A673 (cell line): ENCODE data around the gene LRP1B. TPM values are rescaled to one million over a fixed set of nuclear protein-coding genes. Genes with fewer than 3 reads are reported as not detected.

ENCODE experiments used
- BruUV-seq: library from RNA; stranded (reverse); fragments of 400-500 nt; replicated peaks from 2 replicates; lab custom pipeline; 2021; lab: Mats Ljungman, UMichigan
- CTCF ChIA-PET: fragments of 300-600 bp; sonication (Branson Sonifier 250); formaldehyde crosslinking; loops from one replicate; lab custom pipeline; 2022; ENCODE audit warnings: antibody characterized with exemption; lab: Charles Lee
- POLR2A ChIA-PET: fragments of 300-600 bp; sonication (Branson Sonifier 250); formaldehyde crosslinking; loops from one replicate; lab custom pipeline; 2022; ENCODE audit warnings: antibody characterized with exemption; ENCODE audit not compliant: low non-redundant PET; lab: Charles Lee
- DNase-seq: peaks from one replicate; pipeline ENCODE4 v3.0.0-alpha.2; 2015; ENCODE audit warnings: low spot score
- H3K27ac ChIP-seq: fragments of 200-600 bp; sonication (generic); 2 replicates; pipeline ENCODE4 v1.5.1; 2016; ENCODE audit warnings: mixed run types, low read depth, mild to moderate bottlenecking, mixed read lengths, antibody characterized with exemption, low read length; ENCODE audit not compliant: poor library complexity, severe bottlenecking
- H3K27me3 ChIP-seq: fragments of 200-600 bp; sonication (generic); replicated peaks from 2 replicates; pipeline ENCODE4 v1.6.1; 2017; ENCODE audit warnings: mixed run types, low read depth, mild to moderate bottlenecking, mixed read lengths, antibody characterized with exemption, low read length; ENCODE audit not compliant: insufficient read depth, poor library complexity
- H3K36me3 ChIP-seq: fragments of 200-600 bp; sonication (generic); 2 replicates; pipeline ENCODE4 v1.6.1; 2016; ENCODE audit warnings: mixed run types, mild to moderate bottlenecking, mixed read lengths, antibody characterized with exemption, low read length; ENCODE audit not compliant: insufficient read depth, poor library complexity, severe bottlenecking
- H3K4me1 ChIP-seq: fragments of 200-600 bp; sonication (generic); 2 replicates; pipeline ENCODE4 v1.6.1; 2017; ENCODE audit warnings: mixed run types, mild to moderate bottlenecking, mixed read lengths, antibody characterized with exemption, low read length; ENCODE audit not compliant: insufficient read depth, poor library complexity, severe bottlenecking
- H3K4me3 ChIP-seq: fragments of 200-600 bp; sonication (generic); 2 replicates; pipeline ENCODE4 v1.5.1; 2016; ENCODE audit warnings: low read depth, mixed run types, mild to moderate bottlenecking, mixed read lengths, low read length; ENCODE audit not compliant: poor library complexity, severe bottlenecking
- H3K9me3 ChIP-seq: fragments of 200-600 bp; sonication (generic); 2 replicates; pipeline ENCODE4 v1.6.1; 2016; ENCODE audit warnings: mixed run types, low read depth, mild to moderate bottlenecking, mixed read lengths, antibody characterized with exemption, low read length; ENCODE audit not compliant: poor library complexity, severe bottlenecking
- EZH2 ChIP-seq: fragments of 200-600 bp; sonication (generic); IDR thresholded peaks from 2 replicates; pipeline ENCODE4 v1.6.1; 2017; ENCODE audit warnings: borderline replicate concordance, low read depth, mild to moderate bottlenecking, mixed read lengths, antibody characterized with exemption, low read length; ENCODE audit not compliant: poor library complexity, severe bottlenecking
- intact Hi-C: fragments of 100-400 bp; cut with micrococcal nuclease; formaldehyde crosslinking; loops from one replicate; pipeline ENCODE4 v1.10.0; 2022; ENCODE audit not compliant: unreplicated experiment
- total RNA-seq: library from RNA; stranded (reverse); gene quantifications from 2 replicates; pipeline ENCODE4 v1.2.3, GENCODE V29; 2021
- TF ChIP-seq, protein P1 (sequence below): fragments of 300-800, 200-600 bp; sonication (generic); conservative IDR thresholded peaks from 2 replicates; pipeline ENCODE4 v1.5.1; 2017; ENCODE audit warnings: low read depth, mild to moderate bottlenecking, antibody characterized with exemption, low read length, moderate library complexity, mixed read lengths

The LRP1B gene
- total RNA-seq, 1 experiment from 2014 or later, result 9.9 TPM

DNA sequence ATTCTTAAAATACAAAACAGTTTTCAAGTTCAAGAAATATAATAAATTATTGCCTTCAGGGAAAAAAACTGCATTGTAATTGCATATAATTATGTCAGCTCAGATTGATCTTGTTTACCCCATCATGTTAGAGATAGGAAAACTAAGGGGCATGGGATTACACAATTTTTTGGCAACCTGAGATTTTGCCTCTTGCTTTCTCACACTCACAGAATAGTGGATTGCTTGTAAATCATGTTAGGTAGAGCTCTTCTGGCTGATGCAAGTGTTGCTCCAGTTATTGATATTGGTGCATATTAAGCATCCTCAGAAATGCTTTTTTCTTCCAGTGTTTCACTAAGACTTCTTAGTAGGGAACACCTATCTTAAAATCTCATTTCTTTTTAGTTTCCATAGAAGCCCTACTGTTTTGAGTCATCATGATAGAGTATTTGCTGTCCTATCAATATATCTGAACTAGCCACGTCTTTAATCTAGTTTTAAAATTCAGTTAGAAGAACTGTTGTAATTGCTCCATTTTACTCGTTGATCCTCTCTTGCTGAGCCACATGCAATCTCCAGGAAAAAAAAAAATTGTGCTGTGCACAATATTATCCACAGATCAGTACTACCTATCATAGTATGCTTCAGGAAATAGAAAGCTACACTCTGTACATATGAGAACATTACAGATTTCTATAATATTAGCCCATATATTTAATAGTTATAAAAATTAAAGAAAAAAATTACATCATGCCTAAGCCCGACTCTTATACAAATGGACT, 393.1 kb downstream of the LRP1B start:
- ChIA-PET CTCF (no interaction called here), POLR2A (no interaction called here)
- DNase-seq, result no peak
- H3K36me3 ChIP-seq, result no peaks in the 10 kb centered on the region
- no peaks in the 10 kb centered on the region for H3K9me3 ChIP-seq
- intact Hi-C loops, result no loop called here
- no TSS peak for BruUV-seq
- H3K27ac ChIP-seq, result no peak overlapping the region
- H3K4me1 ChIP-seq, result no peaks in the 10 kb centered on the region
- no peaks in the 10 kb centered on the region for H3K27me3 ChIP-seq
- TF ChIP-seq, protein P1, sequence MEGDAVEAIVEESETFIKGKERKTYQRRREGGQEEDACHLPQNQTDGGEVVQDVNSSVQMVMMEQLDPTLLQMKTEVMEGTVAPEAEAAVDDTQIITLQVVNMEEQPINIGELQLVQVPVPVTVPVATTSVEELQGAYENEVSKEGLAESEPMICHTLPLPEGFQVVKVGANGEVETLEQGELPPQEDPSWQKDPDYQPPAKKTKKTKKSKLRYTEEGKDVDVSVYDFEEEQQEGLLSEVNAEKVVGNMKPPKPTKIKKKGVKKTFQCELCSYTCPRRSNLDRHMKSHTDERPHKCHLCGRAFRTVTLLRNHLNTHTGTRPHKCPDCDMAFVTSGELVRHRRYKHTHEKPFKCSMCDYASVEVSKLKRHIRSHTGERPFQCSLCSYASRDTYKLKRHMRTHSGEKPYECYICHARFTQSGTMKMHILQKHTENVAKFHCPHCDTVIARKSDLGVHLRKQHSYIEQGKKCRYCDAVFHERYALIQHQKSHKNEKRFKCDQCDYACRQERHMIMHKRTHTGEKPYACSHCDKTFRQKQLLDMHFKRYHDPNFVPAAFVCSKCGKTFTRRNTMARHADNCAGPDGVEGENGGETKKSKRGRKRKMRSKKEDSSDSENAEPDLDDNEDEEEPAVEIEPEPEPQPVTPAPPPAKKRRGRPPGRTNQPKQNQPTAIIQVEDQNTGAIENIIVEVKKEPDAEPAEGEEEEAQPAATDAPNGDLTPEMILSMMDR, result no peak
- no peak for TF ChIP-seq EZH2
- H3K4me3 ChIP-seq, result no peak overlapping the region

- no peak for TF ChIP-seq EZH2
- TF ChIP-seq, protein P1, result no peak
- ChIA-PET POLR2A (no interaction called here), CTCF (no interaction called here)
- no TSS peak for BruUV-seq
- no peak overlapping the region for H3K4me3 ChIP-seq
- DNase-seq, result no peak
- no peaks in the 10 kb centered on the region for H3K4me1 ChIP-seq
- intact Hi-C loops, result no loop called here
- H3K27me3 ChIP-seq, result no peaks in the 10 kb centered on the region
- no peaks in the 10 kb centered on the region for H3K36me3 ChIP-seq
- no peak overlapping the region for H3K27ac ChIP-seq
- no peaks in the 10 kb centered on the region for H3K9me3 ChIP-seq
Measured at GRCh38 chr2:141736466-141736865, 394.4 kb downstream of the LRP1B start.

GRCh38 chr2:141728886-141729285, 401.9 kb downstream of the LRP1B start:
- ChIA-PET CTCF (no interaction called here), POLR2A (no interaction called here)
- BruUV-seq, result no TSS peak
- no peak overlapping the region for H3K4me3 ChIP-seq
- no peaks in the 10 kb centered on the region for H3K27me3 ChIP-seq
- TF ChIP-seq, protein P1, result no peak
- no peak for TF ChIP-seq EZH2
- DNase-seq, result no peak
- H3K27ac ChIP-seq, result no peak overlapping the region
- intact Hi-C loops, result no loop called here
- H3K4me1 ChIP-seq, result no peaks in the 10 kb centered on the region
- H3K36me3 ChIP-seq, result no peaks in the 10 kb centered on the region
- H3K9me3 ChIP-seq, result no peaks in the 10 kb centered on the region
